GM13976 (cell line): ENCODE measurements around the gene TAC1.

ENCODE experiments used
- DNase-seq: peaks from one replicate; pipeline ENCODE4 v3.0.0; 2012; ENCODE audit warnings: low spot score
- CTCF ChIP-seq: IDR thresholded peaks from 2 replicates; pipeline ENCODE4 v1.5.1; 2012; ENCODE audit warnings: borderline replicate concordance, mild to moderate bottlenecking; ENCODE audit not compliant: insufficient read depth; ENCODE audit errors: extremely low read depth, missing control alignments, control extremely low read depth
- in situ Hi-C: fragments of 300-500 bp; cut with MboI; formaldehyde crosslinking; loops from one replicate; pipeline ENCODE4 v1.12.0; 2022; ENCODE audit warnings: low sequenced_read_pairs, mixed read lengths, inconsistent platforms; ENCODE audit not compliant: unreplicated experiment

The TAC1 gene

GRCh38 chr7:97733276-97734161 lies 1.6 kb downstream of the TAC1 start:
- TF ChIP-seq CTCF = no peak
- DNase-seq = peak; percentile 21
- in situ Hi-C loops = no loop called here

DNA sequence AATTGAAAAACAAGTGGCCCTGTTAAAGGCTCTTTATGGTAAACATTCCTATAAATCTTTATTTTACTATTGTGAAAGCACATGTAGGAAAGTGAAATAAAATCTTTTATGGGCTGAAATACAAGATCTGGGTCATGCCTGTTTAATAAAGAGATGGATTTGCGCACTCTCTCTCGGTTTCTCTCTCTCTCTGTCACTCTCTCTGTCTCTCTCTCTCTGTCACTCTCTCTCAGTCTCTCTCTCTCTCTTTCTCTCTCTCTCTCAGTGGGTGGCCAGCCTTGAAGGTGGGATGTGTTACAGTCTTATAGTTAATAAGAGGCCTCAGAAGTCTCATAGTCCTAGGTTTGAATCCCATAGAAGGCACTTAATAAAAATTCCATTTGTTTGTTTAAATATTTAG lies 2.4 kb downstream of the TAC1 start:
- no peak for TF ChIP-seq CTCF
- no peak for DNase-seq
- in situ Hi-C loops = no loop called here

- in situ Hi-C loops = no loop called here
Measured at GRCh38 chr7:97735075-97735474, 3.2 kb downstream of the TAC1 start.

DNA sequence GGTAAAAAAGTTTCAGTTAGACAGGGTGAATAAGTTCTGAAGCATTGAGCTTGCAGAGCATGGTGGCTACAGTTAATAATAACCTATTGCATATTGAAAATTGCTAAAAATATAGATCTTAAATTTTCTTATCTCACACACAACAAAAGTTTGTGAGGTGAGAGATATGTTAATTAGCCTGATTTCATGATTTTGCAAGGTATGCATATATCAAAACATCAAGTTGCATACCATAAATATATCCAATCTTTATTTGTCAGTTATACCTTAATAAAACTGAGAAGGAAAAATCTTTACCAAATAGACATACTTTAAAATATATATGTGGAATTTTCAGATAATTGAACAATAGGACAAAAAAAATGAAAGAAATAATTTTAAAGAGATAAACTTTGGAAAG lies 16.6 kb downstream of the TAC1 start:
- DNase-seq = no peak
- in situ Hi-C loops = no loop called here
- TF ChIP-seq CTCF = no peak

More at GRCh38 chr7:97735075-97735474, 3.2 kb downstream of the TAC1 start:
- no peak for DNase-seq
- TF ChIP-seq CTCF = no peak

DNA sequence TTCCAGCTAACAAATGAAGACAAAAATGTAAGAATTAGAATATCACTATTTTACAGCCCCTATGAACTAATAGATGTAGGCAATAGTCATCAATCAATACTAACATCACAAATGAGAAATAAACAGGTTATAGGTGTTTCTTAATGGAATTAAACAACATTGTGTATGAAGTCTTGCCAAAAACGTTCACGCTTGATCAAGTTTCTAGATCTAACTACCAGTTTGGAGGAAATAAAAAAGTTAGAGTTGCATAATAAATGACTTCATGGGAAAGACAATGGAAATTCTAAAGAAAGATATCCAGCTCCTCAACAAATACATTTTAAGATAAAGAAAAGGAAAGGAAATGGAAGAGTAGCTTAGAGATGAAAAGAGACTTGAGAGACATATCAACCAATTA lies 19.7 kb downstream of the TAC1 start:
- in situ Hi-C loops = no loop called here
- no peak for TF ChIP-seq CTCF

GRCh38 chr7:97752215-97752614 lies 20.3 kb downstream of the TAC1 start:
- in situ Hi-C loops = no loop called here
- no peak for DNase-seq
- no peak for TF ChIP-seq CTCF

More for the DNA sequence above, 19.7 kb downstream of the TAC1 start:
- no peak for DNase-seq
